GM19395 (cell line): Measurements from ENCODE around the gene GAREM1.

Experiments used
- ATAC-seq: cut with Tn5 transposase; IDR thresholded peaks from one replicate; pipeline ENCODE4 v1.9.1; 2021; ENCODE audit warnings: mild to moderate bottlenecking, moderate library complexity; ENCODE audit not compliant: unreplicated experiment

The GAREM1 gene

DNA sequence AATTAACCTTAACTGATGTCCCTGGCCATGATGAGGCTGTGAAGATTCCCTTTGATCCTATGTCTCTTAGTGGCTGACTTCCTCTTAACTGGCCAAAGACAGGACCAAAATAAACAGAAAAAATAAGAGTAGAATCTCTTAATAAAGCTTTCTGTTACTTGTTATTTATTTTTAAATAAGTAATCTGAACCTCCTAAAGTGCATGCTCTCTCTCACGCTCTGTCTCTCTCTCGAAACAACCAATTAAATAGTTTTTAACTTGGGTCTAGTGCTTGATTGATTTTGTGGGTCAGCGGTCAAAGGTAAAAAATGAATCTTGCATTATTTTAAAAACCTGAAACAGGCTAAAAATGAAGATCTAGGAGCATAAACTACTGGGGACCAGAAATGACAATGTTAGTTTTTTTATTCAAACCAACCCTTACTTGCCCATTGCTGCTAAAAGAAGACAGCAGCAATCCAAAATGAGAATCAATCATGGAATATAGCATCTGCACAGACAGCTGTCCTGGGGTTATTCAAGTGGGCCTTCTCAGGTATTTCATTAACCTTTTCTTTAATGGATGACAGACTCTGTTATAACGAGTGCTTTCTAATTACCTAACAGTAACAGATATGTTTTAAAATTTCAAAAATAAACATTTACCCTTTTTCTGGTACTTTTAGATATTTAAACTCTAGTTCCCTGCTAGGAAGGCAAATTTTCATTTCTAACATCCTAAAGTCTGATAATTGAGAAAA is 11.2 kb downstream of the GAREM1 start:
- ATAC-seq = no peak

DNA sequence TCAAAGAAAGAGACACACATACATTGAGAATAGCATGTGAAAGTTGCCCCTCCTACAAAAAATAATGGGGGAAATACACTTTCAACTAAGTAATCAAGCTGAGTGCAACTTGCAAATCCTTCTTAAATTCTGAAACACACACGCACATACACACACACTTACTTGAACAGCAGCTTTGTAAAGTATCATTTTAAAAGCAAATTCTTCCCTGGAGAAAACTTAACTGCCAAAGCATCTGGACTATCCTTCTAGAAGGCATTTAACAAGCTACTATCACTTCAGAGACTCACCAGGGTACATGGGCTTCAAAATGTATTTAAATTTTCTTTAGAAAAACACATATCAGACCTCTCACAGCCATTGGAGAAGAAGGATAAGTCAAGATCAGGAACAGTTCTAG is 15.3 kb downstream of the GAREM1 start:
- no peak for ATAC-seq

DNA sequence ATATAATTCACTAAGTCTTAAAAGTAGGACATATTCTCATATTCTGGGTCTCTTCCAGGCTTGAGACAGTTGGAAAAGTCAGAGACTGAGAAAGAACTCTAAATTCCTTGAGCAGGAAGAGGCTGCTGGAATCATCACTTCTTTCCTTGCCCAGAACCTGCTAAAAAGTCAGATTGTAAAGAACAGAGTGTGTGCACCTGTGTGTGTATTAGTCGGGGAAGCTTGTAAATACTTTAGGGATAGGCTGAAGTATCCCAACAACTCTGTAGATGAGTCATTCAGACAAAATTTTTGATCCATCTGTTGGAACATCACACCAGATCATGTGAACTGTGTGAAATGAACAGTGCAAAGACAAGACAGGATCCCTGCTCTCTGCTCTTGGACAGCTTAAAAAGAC is 16.1 kb downstream of the GAREM1 start:
- ATAC-seq = no peak

DNA sequence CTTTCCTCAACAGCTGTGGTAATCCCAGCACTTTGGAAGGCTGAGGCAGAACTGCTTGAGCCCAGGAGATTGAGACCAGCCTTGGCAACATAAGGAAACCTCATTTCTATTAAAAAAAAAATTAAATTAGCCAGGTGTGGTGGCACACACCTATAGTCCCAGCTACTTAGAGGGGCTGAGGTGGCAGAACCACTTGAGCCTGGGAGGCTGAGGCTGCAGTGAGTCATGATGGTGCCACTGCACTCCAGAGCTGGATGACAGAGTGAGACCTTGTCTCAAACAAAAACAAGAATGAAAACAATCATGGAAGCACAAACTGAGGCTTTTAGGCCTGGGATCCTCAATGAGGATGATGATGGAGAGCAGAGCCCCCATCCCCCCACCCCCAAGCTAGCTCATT is 19.8 kb downstream of the GAREM1 start:
- ATAC-seq = no peak

DNA sequence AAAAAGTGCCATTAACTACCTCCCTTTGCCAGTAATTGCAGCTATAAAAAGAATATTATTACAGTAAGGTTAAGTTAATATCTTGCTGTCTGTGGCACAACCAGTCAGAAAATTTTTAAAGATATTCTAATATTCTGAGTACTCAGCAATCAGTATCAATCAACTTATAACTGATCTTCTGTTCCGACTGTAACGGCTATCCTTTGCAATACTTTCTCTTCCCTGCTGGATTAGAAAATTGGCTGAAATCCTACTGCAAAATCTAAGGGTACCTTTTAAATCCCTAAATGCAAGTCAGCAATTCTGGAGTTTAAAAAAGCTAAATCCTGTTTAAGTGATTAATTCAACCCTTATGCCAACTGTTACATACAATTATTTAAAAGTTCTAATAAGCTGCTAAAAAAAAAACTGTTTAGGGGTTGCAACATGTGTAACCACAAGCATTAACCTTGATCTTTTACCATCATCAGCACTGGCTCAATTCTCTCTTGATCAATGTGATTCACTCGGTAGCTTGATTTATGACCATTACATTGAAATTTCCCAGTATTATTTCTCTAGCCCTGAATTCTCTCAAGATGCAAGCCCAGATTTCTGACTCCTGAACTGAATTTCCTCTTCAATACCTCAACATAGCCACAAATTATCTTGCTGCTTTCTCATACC is 20.5 kb downstream of the GAREM1 start:
- no peak for ATAC-seq

DNA sequence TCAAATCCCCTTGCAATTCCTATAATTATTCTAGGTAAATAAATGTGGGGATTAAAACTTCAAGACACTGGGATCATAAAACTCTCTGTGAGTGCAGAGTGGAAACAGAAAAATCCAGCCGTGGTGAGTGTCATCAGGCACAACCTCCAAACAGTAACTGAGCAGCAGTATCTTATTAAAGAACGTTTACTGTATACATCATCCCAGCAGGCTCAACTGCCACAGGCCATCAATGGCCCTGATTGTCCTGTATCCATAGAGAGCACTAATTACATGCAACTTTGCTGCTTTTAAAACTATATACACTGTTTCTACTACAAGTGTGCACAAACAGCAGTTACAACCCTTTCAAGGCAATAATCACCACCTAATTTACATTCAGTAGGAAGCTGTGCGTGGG is 23.9 kb downstream of the GAREM1 start:
- no peak for ATAC-seq

DNA sequence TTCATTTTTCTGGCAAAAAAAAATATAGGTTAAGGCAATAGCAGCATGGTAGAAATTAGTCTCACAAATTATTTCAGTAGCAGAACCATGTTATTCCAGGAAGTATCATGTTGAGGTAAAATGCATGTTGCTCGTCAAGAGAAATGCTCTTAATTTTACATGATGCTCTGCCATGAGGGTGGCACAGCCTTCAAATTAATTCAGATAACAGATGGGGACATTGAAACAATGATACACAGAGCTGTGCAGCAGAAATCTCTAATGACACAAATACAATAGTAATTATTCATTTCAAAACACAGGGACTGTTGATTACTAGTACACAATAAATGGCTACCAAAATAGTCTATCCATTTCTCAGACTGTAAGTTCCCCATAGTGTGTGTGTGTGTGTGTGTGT is 24.8 kb downstream of the GAREM1 start:
- ATAC-seq = no peak

DNA sequence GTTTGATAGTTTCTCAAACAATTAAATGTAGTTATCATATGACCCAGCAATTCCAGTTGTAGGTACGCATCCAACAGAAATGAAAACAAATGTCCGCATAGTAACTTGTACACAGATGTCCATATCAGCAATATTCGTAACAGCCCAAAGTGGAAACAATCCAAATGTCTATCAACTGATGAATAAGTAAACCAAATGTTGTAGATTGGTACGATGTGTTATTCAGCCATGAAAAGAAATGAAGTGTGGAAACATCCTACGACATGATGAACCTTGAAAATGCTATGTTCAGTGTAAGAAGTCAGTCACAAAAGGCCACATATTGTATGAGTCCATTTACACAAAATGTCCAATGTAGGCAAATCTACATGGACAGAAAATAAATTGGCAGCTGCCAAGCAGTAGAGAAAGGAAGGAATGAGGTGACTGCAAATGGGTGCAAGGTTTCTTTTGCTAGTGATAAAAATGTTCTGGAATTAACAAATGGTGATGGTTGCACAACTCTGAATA is 26.9 kb downstream of the GAREM1 start:
- ATAC-seq = no peak

DNA sequence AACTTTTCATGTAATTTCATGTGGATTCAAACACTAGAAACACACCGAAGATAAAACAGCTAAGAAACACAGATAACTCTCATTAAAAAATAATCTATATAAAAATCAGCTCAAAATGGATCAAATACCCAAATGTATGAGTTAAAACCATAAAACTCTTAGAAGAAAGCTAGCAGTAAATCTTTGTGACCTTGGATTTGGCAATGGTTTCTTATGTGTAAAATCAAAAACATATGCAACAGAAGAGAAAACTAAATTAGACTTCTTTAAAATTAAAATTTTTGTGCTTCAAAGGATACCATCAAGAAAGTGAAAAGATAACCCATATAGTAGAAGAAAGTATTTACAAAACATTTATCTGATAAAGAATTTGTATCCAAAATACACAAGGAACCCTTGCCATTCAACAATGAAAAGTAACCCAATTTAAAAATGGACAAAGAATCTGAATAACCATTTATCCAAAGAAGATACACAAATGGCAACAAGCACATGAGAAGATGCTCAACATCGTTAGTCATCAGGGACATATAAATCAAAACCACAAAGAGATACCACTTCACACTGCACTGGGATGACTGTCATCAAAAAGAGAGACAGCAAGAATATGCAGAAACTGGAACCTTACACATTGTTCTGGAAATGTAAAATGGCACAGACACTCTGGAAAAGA is 27.5 kb downstream of the GAREM1 start:
- ATAC-seq = no peak

DNA sequence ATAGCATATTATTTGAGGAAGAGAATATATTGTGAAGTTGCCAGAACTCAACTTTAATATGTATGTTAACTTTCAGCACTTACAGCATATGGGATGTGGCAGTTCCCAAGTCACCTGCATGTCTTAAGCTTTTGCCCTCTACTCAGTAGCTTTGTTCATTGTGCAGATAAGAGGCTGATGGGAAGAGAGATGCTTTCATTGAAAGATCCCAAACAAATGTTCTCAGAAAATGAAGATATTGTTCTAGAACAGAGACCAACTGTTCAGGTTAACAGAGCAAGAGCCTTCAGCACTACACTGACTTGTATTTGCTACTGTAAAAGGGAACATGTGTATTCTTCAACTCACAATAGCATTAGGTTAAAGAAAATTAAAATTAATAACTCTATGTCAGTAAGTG is 28.1 kb downstream of the GAREM1 start:
- ATAC-seq = no peak

DNA sequence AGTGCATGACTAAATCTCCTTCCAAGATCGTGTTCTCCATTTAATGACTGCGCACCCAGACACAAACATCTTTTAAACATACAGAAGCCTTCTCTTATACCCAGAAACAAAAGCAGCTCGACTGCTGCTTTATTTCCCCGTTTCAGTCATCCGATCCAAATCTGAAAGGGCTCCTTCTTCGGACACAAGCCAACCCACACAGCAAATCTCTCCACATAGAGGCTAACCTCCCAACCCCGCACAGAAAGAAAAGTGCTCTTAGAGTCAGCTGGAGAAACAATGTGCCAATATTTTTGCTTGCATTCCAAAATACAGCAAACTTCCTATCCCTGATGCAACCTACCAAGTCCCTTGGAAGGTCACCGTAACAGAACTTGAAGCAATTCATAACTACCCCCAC is 29.1 kb downstream of the GAREM1 start:
- no peak for ATAC-seq

DNA sequence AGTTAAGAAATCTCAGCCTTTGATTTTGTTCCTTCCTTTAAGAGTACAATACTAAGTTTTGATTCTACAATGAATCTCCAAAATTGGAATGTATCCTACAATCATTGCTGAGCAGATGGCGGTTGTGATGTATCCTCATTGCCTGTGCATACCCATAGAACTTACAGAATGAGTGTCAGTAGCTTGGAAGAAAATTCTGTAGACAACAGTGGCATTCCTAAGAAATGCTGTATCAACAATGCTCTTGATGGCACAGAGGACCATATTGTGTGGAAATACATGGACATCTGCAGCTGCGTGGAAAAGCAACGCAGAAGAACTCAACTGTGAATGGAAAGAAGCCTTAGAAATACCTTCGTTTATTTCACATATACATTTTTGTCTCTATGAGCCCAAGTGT is 30.2 kb downstream of the GAREM1 start:
- no peak for ATAC-seq

DNA sequence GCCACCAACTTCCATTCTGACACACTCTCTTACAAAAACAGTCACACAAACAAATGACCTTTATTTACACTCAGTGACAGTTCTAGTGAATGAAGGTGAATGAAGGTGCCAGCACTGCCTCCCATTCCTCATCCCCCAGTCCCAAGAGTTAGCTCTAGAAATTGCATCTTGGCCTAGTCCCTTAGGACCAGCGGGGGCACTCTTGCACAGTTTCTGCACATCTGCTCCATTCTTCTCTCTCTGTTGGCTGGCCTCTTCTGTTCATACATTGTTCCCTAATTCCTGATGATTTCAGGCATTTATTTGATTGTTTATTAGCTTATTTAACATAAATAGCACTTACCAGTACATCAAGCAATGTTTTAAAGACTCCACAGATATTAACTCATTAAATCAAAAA is 30.9 kb downstream of the GAREM1 start:
- ATAC-seq = no peak

DNA sequence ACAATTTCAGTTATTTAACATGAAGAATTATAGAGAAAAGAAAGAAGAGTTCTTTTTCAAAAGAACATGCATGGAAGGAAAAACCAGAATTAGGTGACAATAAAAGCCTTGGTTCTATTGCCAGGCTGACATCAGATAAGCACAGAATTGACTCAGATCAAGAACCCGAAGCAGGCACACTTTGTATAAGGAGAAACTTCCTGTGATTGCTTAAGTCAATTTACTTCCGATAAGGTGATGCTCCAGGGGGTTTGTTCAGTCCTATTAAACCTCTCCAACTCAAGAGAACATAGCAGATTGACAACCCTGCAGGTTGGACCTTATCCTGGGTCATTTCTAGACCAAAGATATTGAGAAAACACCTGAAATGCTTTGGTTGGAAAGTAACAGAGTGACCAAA is 31.4 kb downstream of the GAREM1 start:
- ATAC-seq = no peak

DNA sequence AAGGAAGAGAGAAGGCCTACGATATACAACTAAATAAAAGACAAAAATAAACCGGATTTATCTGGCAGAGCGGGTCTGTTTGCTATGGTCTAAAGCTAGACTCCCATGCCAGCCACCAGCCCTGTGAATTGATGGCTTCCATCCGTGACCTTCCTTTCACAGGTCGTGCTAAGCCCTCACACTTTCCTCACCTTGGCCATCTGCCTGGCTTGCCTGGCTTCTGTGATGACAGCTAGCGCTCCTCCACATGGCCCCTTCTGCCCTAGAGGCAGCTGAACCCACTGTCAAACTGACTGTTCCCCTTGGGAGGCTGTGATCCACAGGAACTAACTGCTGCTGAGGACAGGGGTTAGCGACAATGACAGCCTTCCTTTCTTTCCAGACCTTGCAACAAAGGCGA is 32.5 kb downstream of the GAREM1 start:
- ATAC-seq = no peak

DNA sequence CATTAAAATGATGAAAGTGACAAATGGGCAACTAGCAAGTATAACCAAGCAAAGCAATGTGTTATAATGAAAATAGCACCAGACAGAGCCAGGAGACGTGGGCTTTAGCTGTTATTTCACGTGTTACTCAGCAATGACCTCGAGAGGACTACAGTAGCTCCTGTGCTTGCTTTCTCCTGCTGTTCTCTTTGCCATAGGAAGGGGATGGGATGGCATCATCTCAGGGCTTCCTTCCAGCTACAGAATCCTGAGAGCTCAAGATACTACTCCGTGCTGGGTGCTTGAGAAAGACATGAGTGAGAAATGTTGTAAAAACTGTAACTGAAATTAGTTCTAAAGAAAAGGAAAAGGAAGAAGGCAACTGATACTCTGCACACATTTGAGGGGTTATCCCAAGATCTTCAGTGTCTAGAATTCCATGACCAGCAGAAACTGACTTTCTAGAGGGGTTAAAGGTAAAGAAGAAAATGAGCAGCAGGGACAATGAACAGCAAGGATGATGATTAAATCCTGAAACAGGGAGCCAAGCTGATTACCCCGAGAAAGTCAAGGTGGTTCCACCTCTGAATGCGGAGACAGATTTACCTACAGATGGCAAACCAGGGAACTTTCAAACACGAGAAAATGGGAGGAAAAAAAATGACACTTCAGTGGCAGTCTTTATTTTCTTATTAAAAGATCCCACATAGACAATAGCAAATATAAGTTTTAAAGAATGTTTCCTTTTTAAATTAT is 33.4 kb downstream of the GAREM1 start:
- ATAC-seq = no peak

DNA sequence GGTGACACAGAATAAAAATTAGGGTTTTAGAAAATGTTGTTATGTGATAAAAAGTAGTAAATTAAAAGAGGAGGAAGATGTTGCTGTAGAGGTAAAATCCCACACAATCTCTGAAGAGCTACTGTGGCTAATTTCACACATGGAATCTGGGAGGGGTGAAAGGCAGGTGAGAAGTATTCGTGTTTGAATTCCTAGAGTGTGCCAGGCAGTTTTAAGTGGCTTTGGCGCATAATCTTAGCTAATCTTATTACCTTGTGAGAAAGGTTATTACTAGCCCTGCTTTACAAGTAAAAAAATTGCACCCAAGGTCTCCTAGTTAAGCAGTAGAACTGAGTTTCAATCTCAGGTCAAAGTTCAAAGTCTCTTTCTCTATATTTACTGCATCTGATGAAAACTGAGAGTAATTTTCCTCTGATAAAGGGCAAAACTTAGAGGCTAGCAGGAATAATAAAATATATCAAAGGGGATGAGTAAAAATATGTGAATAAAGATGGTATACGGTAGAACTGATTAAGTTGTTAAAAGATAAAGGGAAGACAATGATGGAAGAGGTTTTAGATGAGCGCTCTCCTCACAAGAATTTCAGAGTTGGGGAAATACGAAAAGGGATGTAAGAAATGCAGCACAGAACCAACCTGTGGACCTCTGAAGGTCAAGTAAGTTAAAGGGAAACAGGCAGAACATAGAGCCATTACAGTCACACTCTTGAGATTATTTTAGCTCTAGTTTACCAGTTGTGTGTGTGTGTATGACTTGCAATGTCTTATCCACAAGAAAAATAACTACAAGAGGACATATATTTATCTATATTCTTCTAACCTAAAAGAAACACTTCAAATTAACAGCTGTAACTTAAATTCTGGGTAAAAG is 34.8 kb downstream of the GAREM1 start:
- no peak for ATAC-seq

DNA sequence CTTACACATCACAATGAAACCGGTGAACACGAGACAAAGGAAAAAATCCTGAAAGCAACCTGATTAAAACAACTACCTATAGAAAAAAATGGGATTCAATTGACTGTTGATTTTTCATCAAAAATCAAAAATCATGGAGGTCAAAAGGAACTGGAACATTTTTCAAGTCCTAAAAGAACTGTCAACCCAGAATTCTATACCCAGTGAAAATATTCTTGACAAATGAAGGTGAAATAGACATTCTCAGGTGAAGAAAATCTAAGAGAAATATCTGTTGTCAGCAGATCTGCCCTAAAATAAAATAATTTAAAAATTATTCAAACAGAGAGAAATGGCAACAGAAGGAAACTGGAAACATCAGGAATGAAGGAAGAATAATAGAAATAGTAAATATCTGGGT is 38.9 kb downstream of the GAREM1 start:
- no peak for ATAC-seq

DNA sequence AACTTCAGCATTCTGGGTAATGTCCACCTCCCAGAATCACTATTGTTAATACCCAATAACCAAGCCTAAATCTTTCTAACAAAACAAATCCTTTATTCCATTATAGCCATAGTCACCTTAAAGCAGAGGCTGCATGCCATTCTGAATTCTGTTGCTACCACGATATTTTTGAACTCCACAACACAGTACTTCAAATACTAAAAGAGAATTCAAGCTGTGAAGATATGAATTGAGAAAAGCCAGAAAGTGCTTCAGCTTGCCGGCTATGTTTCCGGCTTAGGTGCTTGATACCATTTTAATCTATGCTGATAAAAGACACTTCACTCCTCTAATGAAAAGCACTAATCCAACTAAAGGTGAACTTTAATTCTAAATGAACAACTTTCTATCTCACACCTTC is 41.3 kb downstream of the GAREM1 start:
- ATAC-seq = no peak

DNA sequence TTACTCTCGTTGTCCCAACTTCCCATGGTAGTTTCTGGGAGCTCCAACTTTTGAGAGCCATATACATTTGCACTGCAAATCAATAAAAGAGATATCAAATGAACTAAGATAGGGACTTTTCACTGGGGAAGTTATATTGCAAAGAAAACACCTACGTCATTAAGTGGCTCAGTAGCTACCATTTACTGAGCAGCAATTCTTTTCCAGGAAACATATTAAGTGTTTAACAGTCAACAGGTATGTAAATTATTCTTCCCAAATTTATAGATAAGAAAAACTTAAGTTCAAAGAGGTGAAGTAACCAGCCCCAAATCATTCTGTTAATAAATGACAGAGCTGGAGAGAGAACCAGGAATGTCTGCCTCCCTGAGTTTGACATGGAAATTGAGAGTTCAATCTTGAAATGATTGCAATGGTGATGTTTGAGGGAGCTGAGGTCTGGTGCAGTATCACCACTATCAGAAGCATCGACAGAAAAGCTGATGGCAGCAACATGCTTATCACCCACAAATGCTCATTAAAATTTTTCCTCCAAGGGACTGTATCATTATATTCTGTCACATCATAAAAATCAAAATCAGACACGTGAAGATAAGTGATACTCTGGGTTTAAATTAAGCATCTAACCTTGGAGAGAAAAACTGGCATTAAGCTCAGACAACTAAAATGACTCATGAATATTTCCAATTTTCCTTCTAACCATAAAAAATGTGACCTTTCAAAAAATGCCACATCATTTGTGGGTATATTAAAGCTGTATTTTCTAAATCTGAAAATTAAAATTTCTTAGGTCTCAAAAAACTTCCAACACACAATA is 43.4 kb downstream of the GAREM1 start:
- no peak for ATAC-seq
